ENCODE data around the gene ADM2. TPM values are rescaled to one million over a fixed set of nuclear protein-coding genes. Genes with fewer than 3 reads are reported as not detected.

The ADM2 gene
- total and polyA plus RNA-seq, 2 of the 13 experiments (the other 11 are each of a cell fraction or from before 2014, with no cell fraction given) = 1.2 to 3.0 TPM

- TF ChIP-seq THAP9 (CRISPR knock-in tag; IDR thresholded peaks at IDR 0.05; ENCODE audit: borderline replicate concordance) = no peak; the same call in 1 of the 2 replicates
- no peak for TF ChIP-seq ARHGAP35 (CRISPR knock-in tag; IDR thresholded peaks at IDR 0.05; ENCODE audit: borderline replicate concordance)
- TF ChIP-seq SNAPC2 (CRISPR knock-in tag; IDR thresholded peaks at IDR 0.05) = no peak
- TF ChIP-seq TCF7 (IDR thresholded peaks at IDR 0.05; ENCODE audit: low read depth) = no peak
- TF ChIP-seq ZNF878 (CRISPR knock-in tag; IDR thresholded peaks at IDR 0.05) = no peak
- no peak for TF ChIP-seq NR2C2 (CRISPR knock-in tag; IDR thresholded peaks at IDR 0.05; ENCODE audit: borderline replicate concordance)
- no peak for TF ChIP-seq HMGXB3 (CRISPR knock-in tag; IDR thresholded peaks at IDR 0.05; ENCODE audit: borderline replicate concordance)
- no peak for TF ChIP-seq KLF11 (CRISPR knock-in tag; IDR thresholded peaks at IDR 0.05)
- no peak for TF ChIP-seq MED13 (CRISPR knock-in tag; IDR thresholded peaks at IDR 0.05)
- no peak for TF ChIP-seq STAT5B (CRISPR knock-in tag; IDR thresholded peaks at IDR 0.05)
- TF ChIP-seq ZNF775 (CRISPR knock-in tag; IDR thresholded peaks at IDR 0.05; ENCODE audit: borderline replicate concordance) = no peak
- no peak for TF ChIP-seq SRSF1 (optimal IDR thresholded peaks at IDR 0.05; ENCODE audit: low read depth, low read length)
- TF ChIP-seq ZNF629 (CRISPR knock-in tag; conservative IDR thresholded peaks at IDR 0.05) = no peak
- no peak for TF ChIP-seq ZNF367 (CRISPR knock-in tag; IDR thresholded peaks at IDR 0.05; ENCODE audit: borderline replicate concordance)
- no peak for TF ChIP-seq ELF3 (CRISPR knock-in tag; IDR thresholded peaks at IDR 0.05)
- TF ChIP-seq ZFP36L1 (CRISPR knock-in tag; IDR thresholded peaks at IDR 0.05) = no peak
- no peak for TF ChIP-seq NPAS2 (CRISPR knock-in tag; IDR thresholded peaks at IDR 0.05; ENCODE audit: borderline replicate concordance)
- TF ChIP-seq BCLAF1 (IDR thresholded peaks at IDR 0.05) = no peak
These were observed 50.8 kb downstream of the ADM2 start (continued) for GRCh38 chr22:50531962-50532674.

All from HepG2 (cell line).